Posterior vena cava (tissue), 2 donors: ENCODE measurements around the gene HRH2. TPM values are rescaled to one million over a fixed set of nuclear protein-coding genes. Genes with fewer than 3 reads are reported as not detected.

Source experiments
- DNase-seq: peaks from one replicate; pipeline ENCODE4 v3.0.0-alpha.2; 2020; ENCODE audit warnings: low spot score
- intact Hi-C, 2 donors: fragments of 100-400 bp; cut with DNase I; formaldehyde crosslinking; loops; one replicate each; pipeline versions ENCODE4 v1.14.1 to v1.14.2; 2022 to 2023
- total RNA-seq, 2 donors: library from RNA; stranded (reverse); fragmentation: NEBNext Ultra II Directional; extraction: Animal tissue kit (Norgen Biotek cat#: 25700); gene quantifications; one replicate each; pipeline ENCODE4 v1.2.1, GENCODE V29; 2021
- donor health status: DM: yes; HTN: yes; CAD: no.
- donor health status: DM: yes; HTN: yes; CAD: no.

Gene HRH2
- total RNA-seq, 2 donors from 2014 or later = 6.9 to 8.2 TPM

GRCh38 chr5:175688352-175689146 lies 30.7 kb downstream of the HRH2 start:
- peak; percentile 61 for DNase-seq
- intact Hi-C loops = no loop called here

GRCh38 chr5:175689147-175689991 lies 31.5 kb downstream of the HRH2 start:
- peak; percentile 86 for DNase-seq
- intact Hi-C loops = no loop called here

GRCh38 chr5:175690025-175690424 lies 32.2 kb downstream of the HRH2 start:
- DNase-seq = peak; percentile 69
- intact Hi-C loops = loop anchor here in 1 of 2 donors (10.0 kb wide), 1 partner anchor 155 kb away; no protein-coding TSS in a partner anchor

GRCh38 chr5:175690586-175690985 lies 32.7 kb downstream of the HRH2 start:
- peak; percentile 61 for DNase-seq
- intact Hi-C loops = loop anchor here in 1 of 2 donors (10.0 kb wide), 1 partner anchor 156 kb away; no protein-coding TSS in a partner anchor

GRCh38 chr5:175691761-175692160 lies 33.9 kb downstream of the HRH2 start:
- intact Hi-C loops = loop anchor here in 1 of 2 donors (10.0 kb wide), 1 partner anchor 157 kb away; no protein-coding TSS in a partner anchor
- DNase-seq = peak; percentile 50

DNA sequence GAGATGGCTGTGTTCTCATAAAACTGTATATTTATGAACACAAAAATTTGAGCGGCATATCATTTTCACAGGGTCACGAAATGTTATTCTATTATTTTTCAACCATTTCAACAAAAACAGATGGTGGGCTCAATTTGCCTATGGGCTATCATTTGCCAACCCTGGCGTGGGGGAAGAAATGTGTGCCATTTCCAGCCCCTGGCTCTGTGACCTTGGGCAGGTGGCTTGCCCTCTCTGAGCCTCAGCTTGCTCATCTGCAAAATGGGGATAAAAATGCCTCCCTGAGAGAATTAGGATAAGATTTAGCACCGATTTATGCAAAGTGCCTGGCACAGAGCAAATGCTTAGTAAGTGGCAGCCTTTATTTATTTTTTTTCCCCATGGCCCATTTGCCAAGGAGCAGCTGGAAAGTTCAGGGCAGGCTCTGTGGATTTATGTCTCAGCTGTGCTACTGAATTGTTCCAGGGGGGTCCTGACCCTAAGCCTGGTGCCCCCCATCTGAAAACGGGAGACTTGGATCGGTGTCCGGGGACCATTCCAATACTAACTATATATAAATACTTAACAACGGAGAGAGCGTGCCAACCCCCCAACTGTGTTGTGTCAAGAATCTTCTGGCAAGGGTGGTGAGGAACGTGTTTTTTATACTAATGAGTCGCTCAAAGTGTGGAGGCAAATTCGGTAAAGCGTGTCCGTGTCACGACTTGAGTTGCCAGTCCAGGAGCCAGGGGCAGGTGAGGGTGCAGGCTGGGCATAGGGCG lies 34.5 kb downstream of the HRH2 start:
- intact Hi-C loops = loop anchor here in 1 of 2 donors (10.0 kb wide), 1 partner anchor 158 kb away; no protein-coding TSS in a partner anchor
- DNase-seq = peak; percentile 60

GRCh38 chr5:175692996-175693710 lies 35.3 kb downstream of the HRH2 start:
- intact Hi-C loops = loop anchor here in 1 of 2 donors (10.0 kb wide), 1 partner anchor 158 kb away; no protein-coding TSS in a partner anchor
- DNase-seq = peak; percentile 70

DNA sequence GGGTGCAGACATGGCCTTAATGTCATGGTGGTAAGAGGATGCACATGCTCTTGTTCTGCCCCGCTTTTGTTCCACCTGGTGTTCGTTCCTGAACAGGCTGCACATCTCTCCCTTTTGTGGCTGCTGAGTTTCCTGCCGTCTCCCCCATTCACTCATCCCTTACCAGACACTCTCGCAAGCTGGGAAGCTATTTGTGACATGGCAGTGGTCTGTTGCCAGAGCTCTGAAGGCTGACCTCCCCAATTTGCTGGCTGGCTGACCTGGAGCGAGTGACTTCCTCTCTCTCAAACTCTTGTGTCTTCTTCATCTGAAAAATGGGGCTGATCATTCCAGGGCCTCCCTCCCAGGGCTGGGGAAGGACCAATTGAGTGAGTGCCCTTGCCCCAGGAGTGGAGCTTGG lies 35.9 kb downstream of the HRH2 start:
- peak; percentile 66 for DNase-seq

DNA sequence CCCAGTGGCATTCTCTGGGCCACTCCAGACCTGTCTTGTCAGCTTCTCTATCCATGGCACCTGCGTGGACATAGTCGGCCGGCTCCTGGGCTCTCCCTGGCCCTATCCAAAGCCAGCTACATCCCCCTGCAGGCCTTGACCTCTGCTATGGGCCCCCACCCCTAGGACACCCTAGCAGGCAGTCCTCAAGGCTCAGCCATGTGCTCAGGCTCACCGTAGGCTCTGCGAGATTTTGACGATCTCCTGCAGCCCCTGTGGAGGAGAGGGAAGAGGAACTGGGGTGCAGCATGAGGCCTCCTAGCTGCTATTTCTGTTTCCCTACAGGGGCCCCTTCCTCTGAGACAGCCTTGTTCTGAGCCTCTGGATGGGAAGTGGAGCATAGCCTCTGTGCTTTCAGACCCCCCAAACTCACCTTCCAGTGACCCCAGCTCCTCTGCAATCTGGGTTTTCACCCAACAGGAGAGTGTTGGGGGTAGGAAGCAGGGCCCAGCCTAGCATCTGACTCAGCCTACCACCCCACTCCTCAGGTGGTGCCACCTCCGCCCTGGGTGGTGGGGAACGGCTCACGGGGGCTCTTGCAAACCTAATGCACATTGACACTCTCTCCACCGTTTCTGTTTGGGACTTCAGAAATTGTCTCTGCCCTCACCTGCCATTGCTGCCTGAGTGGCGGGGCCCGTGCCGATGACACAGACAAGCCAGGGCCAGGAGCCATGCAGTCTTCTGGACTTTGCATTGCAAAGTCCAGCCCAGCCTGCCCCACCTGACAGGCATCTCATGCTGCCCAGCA lies 36.7 kb downstream of the HRH2 start:
- intact Hi-C loops = loop anchor here in 1 of 2 donors (10.0 kb wide), 1 partner anchor 160 kb away; no protein-coding TSS in a partner anchor
- peak; percentile 80 for DNase-seq

More for the DNA sequence above, 35.9 kb downstream of the HRH2 start:
- intact Hi-C loops = loop anchor here in 1 of 2 donors (10.0 kb wide), 1 partner anchor 159 kb away; no protein-coding TSS in a partner anchor

DNA sequence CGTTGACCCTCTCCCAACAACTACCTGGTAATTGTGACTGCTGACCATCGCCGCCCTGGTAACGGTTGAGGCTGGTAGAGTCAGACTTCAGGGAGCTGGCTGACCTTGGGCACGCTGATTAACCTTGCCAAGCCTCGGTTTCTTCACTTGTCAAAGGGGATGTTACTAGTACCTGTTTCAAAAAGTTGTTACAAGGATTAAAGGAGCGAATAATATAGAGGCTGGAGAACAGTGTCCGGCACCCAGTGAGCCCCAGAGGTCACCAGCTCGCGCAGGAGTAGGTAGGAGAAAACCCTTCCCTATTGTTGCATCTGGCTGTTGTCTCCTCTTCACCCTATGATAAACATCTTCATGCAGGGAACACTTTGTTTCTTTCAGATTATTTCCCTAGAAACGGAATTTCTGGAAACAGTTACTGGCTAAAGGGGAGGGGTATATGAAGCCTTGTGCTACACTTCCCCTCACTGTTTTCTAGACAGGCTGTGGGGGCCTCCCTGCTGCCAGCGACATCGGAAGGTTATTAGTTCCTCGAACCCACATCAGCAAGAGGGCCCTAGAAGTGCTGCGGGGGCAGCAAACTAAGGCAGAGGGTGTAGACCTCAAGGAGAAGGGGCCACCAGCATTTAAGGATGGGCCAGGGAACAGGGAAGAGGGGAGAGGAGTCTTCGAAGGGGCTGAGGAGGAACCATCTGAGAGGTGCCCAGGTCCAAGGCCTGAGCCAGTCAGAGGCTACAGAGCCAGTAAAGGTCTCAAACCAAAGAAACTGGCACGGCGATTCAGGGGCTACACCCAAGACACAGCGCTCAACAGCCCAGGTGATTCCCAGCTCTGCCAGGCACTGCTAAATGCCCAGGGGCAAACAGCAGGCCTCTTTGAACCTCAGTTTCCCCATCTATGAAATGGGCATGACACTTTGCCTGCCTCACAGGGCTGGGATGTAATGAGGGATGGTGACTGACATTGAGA lies 37.6 kb downstream of the HRH2 start:
- intact Hi-C loops = loop anchor here in 1 of 2 donors (10.0 kb wide), 1 partner anchor 161 kb away; no protein-coding TSS in a partner anchor
- peak; percentile 72 for DNase-seq

DNA sequence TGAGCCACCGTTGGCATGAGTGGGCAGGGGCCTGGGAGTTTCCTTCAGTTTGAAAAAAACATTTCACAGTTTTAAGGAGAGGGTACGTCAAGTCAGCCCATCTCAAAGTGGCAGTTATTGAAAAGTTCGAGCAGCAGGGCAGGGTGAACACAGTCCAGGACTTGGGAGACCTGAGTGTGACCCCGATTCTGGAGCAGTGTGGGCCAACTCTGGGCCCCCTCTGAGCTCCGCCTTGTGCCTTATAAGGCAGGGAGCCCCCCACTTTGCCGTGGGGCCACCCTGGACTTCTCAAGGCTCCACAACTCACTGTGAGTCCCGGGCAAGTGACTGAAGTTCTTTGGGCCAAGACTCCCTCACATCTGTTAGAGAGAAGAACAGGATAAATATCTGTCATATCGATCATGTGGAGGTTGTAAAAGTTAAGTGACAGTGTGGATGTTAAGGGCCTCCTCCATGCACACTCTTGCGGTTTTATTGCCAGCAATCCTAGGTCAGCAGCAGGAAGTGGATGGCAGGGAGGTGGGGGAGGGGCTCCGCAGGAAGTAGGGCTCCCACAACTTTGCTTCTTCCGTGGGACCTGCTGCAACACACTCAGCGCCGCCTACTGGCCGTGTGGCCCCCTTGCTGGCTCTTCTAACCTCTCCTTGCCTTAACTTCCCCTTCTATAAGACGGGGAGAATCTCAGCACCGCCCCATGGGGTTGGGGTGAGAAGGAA lies 38.4 kb downstream of the HRH2 start:
- intact Hi-C loops = loop anchor here in 1 of 2 donors (10.0 kb wide), 1 partner anchor 161 kb away; no protein-coding TSS in a partner anchor
- peak; percentile 95 for DNase-seq

GRCh38 chr5:175696855-175697198 lies 39.0 kb downstream of the HRH2 start:
- DNase-seq = no peak
- intact Hi-C loops = loop anchor here in 1 of 2 donors (10.0 kb wide), 1 partner anchor 162 kb away; no protein-coding TSS in a partner anchor

- peak; percentile 64 for DNase-seq
- intact Hi-C loops = loop anchor here in 1 of 2 donors (10.0 kb wide), 1 partner anchor 163 kb away; no protein-coding TSS in a partner anchor
Measured at GRCh38 chr5:175697846-175698245, 40.0 kb downstream of the HRH2 start.

GRCh38 chr5:175698401-175699115 lies 40.7 kb downstream of the HRH2 start:
- intact Hi-C loops = loop anchor here in 1 of 2 donors (10.0 kb wide), 1 partner anchor 164 kb away; no protein-coding TSS in a partner anchor
- DNase-seq = peak; percentile 41

DNA sequence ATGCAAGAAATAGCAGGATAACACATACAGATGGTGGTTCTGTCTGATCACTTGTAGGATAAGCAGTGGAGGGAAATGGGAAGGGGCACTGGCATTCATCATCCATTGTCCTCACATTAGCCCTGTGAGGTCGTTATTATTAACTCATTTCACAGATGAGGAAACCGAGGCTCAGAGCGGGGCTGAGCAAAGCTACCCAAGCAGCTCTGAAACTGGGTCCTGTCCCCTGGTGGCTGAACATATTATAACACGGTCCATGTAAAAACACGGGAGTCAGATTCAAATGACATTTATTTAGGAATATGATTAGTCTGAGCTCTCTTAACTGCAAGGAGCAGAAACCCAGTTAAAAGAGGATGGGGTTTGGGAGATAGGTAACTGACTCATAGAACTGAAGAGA lies 43.1 kb downstream of the HRH2 start:
- intact Hi-C loops = loop anchor here in 1 of 2 donors (1.0 kb wide), 1 partner anchor 43 kb away; no protein-coding TSS in a partner anchor
- DNase-seq = peak; percentile 15
